Ishikawa (cell line): Measurements from ENCODE around the gene NPPA.

Experiments
- CEBPB ChIP-seq: IDR thresholded peaks from 2 replicates; pipeline ENCODE4 v1.6.1; 2012
- EP300 ChIP-seq: IDR thresholded peaks from 2 replicates; pipeline ENCODE4 v1.6.1; 2012; ENCODE audit warnings: borderline replicate concordance
- FOXM1 ChIP-seq: IDR thresholded peaks from 2 replicates; pipeline ENCODE4 v1.6.1; 2012; ENCODE audit warnings: low read depth, borderline replicate concordance
- NFIC ChIP-seq: IDR thresholded peaks from 2 replicates; pipeline ENCODE4 v1.6.1; 2012
- RAD21 ChIP-seq: IDR thresholded peaks from 2 replicates; pipeline ENCODE4 v1.6.1; 2012; ENCODE audit warnings: low read depth
- TAF1 ChIP-seq: IDR thresholded peaks from 2 replicates; pipeline ENCODE4 v1.6.1; 2012; ENCODE audit warnings: low read depth, mild to moderate bottlenecking
- TCF12 ChIP-seq: IDR thresholded peaks from 2 replicates; pipeline ENCODE4 v1.6.1; 2012; ENCODE audit warnings: low read depth
- YY1 ChIP-seq: IDR thresholded peaks from 2 replicates; pipeline ENCODE4 v1.6.1; 2012; ENCODE audit warnings: low read depth
- ZBTB7A ChIP-seq: IDR thresholded peaks from 2 replicates; pipeline ENCODE4 v1.6.1; 2012; ENCODE audit warnings: low read depth
- TF ChIP-seq, protein P1 (sequence below): IDR thresholded peaks from 2 replicates; pipeline ENCODE4 v1.6.1; 2012
- TF ChIP-seq, protein P2 (sequence below): IDR thresholded peaks from 2 replicates; pipeline ENCODE4 v1.6.1; 2012; ENCODE audit warnings: low read depth, mild to moderate bottlenecking

DNA sequence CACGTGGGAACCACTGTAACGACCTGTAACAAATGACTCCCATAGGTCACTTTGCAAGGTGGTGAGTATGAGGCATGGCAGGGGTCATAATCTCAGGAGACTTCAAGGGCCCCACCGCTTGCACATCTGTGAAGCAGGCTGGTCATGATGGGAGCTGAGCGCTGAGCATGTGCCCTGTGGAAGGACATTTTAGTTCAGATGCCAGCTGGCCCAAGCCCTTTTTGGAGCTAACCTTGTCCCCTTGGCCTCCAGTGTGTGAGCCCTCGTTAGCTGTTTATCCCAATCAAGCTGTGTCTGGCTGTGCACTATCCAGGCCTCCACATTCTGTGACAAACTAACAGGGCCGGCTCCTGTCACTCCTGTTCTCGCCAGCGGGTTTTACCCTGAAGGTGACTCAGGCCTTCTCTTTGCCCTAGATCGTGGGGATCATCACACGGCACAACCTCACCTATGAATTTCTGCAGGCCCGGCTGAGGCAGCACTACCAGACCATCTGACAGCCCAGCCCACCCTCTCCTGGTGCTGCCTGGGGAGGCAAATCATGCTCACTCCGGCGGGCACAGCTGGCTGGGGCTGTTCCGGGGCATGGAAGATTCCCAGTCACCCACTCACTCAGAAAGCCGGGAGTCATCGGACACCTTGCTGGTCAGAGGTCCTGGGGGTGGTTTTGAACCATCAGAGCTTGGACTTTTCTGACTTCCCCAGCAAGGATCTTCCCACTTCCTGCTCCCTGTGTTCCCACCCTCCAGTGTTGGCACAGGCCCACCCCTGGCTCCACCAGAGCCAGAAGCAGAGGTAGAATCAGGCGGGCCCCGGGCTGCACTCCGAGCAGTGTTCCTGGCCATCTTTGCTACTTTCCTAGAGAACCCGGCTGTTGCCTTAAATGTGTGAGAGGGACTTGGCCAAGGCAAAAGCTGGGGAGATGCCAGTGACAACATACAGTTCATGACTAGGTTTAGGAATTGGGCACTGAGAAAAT lies 7.6 kb downstream of the NPPA start:
- TF ChIP-seq TAF1 (no peak), EP300 (no peak), TCF12 (no peak), RAD21 (no peak), ZBTB7A (no peak), YY1 (no peak), FOXM1 (no peak), NFIC (no peak), CEBPB (no peak)
- TF ChIP-seq, protein P1, sequence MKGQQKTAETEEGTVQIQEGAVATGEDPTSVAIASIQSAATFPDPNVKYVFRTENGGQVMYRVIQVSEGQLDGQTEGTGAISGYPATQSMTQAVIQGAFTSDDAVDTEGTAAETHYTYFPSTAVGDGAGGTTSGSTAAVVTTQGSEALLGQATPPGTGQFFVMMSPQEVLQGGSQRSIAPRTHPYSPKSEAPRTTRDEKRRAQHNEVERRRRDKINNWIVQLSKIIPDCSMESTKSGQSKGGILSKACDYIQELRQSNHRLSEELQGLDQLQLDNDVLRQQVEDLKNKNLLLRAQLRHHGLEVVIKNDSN: no peak
- TF ChIP-seq, protein P2, sequence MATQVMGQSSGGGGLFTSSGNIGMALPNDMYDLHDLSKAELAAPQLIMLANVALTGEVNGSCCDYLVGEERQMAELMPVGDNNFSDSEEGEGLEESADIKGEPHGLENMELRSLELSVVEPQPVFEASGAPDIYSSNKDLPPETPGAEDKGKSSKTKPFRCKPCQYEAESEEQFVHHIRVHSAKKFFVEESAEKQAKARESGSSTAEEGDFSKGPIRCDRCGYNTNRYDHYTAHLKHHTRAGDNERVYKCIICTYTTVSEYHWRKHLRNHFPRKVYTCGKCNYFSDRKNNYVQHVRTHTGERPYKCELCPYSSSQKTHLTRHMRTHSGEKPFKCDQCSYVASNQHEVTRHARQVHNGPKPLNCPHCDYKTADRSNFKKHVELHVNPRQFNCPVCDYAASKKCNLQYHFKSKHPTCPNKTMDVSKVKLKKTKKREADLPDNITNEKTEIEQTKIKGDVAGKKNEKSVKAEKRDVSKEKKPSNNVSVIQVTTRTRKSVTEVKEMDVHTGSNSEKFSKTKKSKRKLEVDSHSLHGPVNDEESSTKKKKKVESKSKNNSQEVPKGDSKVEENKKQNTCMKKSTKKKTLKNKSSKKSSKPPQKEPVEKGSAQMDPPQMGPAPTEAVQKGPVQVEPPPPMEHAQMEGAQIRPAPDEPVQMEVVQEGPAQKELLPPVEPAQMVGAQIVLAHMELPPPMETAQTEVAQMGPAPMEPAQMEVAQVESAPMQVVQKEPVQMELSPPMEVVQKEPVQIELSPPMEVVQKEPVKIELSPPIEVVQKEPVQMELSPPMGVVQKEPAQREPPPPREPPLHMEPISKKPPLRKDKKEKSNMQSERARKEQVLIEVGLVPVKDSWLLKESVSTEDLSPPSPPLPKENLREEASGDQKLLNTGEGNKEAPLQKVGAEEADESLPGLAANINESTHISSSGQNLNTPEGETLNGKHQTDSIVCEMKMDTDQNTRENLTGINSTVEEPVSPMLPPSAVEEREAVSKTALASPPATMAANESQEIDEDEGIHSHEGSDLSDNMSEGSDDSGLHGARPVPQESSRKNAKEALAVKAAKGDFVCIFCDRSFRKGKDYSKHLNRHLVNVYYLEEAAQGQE: no peak
